GM23338 (cell line): ENCODE results near the gene FYN. TPM values are rescaled to one million over a fixed set of nuclear protein-coding genes. Genes with fewer than 3 reads are reported as not detected.

Source experiments
- ATAC-seq: fragments of 200-7000 bp; cut with Tn5 transposase; 3 replicates; pipeline ENCODE4 v1.9.1; 2020
- DNase-seq: peaks from one replicate; pipeline ENCODE4 v3.0.0-alpha.2; 2015; ENCODE audit warnings: low spot score
- H2AFZ ChIP-seq: fragments of 200-600 bp; sonication (generic); 2 replicates; pipeline ENCODE4 v1.8.0; 2016; ENCODE audit warnings: antibody characterized with exemption, mild to moderate bottlenecking, moderate library complexity
- H3F3A ChIP-seq: fragments of 200-600 bp; sonication (generic); replicated peaks from 2 replicates; pipeline ENCODE4 v1.8.0; 2017; ENCODE audit warnings: antibody characterized with exemption, mixed run types, low read depth
- H3K27ac ChIP-seq: fragments of 200-600 bp; sonication (generic); 2 replicates; pipeline ENCODE4 v1.6.1; 2016; ENCODE audit warnings: low read depth
- H3K27me3 ChIP-seq: fragments of 200-600 bp; sonication (generic); 2 replicates; pipeline ENCODE4 v1.8.0; 2016; ENCODE audit warnings: mild to moderate bottlenecking, mixed run types, moderate library complexity; ENCODE audit not compliant: insufficient read depth
- H3K36me3 ChIP-seq: fragments of 200-600 bp; sonication (generic); 2 replicates; pipeline ENCODE4 v1.8.0; 2016; ENCODE audit warnings: mild to moderate bottlenecking; ENCODE audit not compliant: insufficient read depth
- H3K4me1 ChIP-seq: fragments of 200-600 bp; sonication (generic); 2 replicates; pipeline ENCODE4 v1.8.0; 2016; ENCODE audit warnings: mild to moderate bottlenecking, moderate library complexity; ENCODE audit not compliant: insufficient read depth
- H3K4me2 ChIP-seq: fragments of 200-600 bp; sonication (generic); 2 replicates; pipeline ENCODE4 v1.7.1; 2017; ENCODE audit warnings: mixed run types
- H3K4me3 ChIP-seq: fragments of 200-600 bp; sonication (generic); 2 replicates; pipeline ENCODE4 v1.6.1; 2016; ENCODE audit warnings: mixed run types
- H3K79me2 ChIP-seq: fragments of 200-600 bp; sonication (generic); replicated peaks from 2 replicates; pipeline ENCODE4 v1.8.0; 2017; ENCODE audit warnings: mild to moderate bottlenecking; ENCODE audit not compliant: insufficient read depth
- H3K9me2 ChIP-seq: fragments of 200-600 bp; sonication (generic); 2 replicates; pipeline ENCODE4 v1.8.0; 2017; ENCODE audit not compliant: insufficient read depth
- H4K20me1 ChIP-seq: fragments of 200-600 bp; sonication (generic); replicated peaks from 2 replicates; pipeline ENCODE4 v1.8.0; 2017; ENCODE audit warnings: mild to moderate bottlenecking; ENCODE audit not compliant: insufficient read depth
- H3K27ac Mint-ChIP-seq: 2 replicates; pipeline ENCODE4 v1.8.0; 2020; ENCODE audit warnings: inconsistent platforms, mild to moderate bottlenecking, moderate library complexity, mixed read lengths
- H3K27me3 Mint-ChIP-seq: 3 replicates; pipeline ENCODE4 v1.8.0; 2022; ENCODE audit warnings: low read depth, mild to moderate bottlenecking, moderate library complexity, mixed read lengths, inconsistent platforms; ENCODE audit not compliant: insufficient read depth, poor library complexity
- H3K36me3 Mint-ChIP-seq: 3 replicates; pipeline ENCODE4 v1.8.0; 2021; ENCODE audit warnings: low read depth, mild to moderate bottlenecking, inconsistent platforms, moderate library complexity, mixed read lengths
- H3K4me1 Mint-ChIP-seq: 3 replicates; pipeline ENCODE4 v1.8.0; 2020; ENCODE audit warnings: mild to moderate bottlenecking, inconsistent platforms, mixed read lengths
- H3K4me3 Mint-ChIP-seq: 3 replicates; pipeline ENCODE4 v1.8.0; 2021; ENCODE audit warnings: moderate library complexity, mild to moderate bottlenecking, inconsistent platforms, mixed read lengths
- H3K9me3 Mint-ChIP-seq: 3 replicates; pipeline ENCODE4 v1.8.0; 2020; ENCODE audit warnings: moderate library complexity, mild to moderate bottlenecking, inconsistent platforms, mixed read lengths
- CREB1 ChIP-seq: fragments of 250-450 bp; sonication (Bioruptor Pico); IDR thresholded peaks from 2 replicates; pipeline ENCODE4 v1.5.0; 2020; ENCODE audit warnings: low read depth, mild to moderate bottlenecking, moderate library complexity
- POLR2AphosphoS5 ChIP-seq: IDR thresholded peaks from 2 replicates; pipeline ENCODE4 v1.6.1; 2016; ENCODE audit warnings: antibody characterized with exemption, low read depth
- polyA plus RNA-seq: library from polyadenylated mRNA; unstranded; fragments of >200 nt; fragmentation: Nextera tagmentation; extraction: Ambion mirVana; gene quantifications from 2 replicates; pipeline ENCODE4 v1.2.1, GENCODE V29; 2016
- total RNA-seq: library from RNA; depleted of rRNA; stranded (reverse); fragments of >200 nt; shearing (Covaris generic); gene quantifications from 2 replicates; pipeline ENCODE4 v1.2.3, GENCODE V29; 2014
- TF ChIP-seq, protein P1 (sequence below): fragments of 250-450 bp; sonication (Bioruptor Pico); IDR thresholded peaks from 2 replicates; pipeline ENCODE4 v1.5.0; 2020; ENCODE audit warnings: mild to moderate bottlenecking, moderate library complexity

The FYN gene
- total and polyA plus RNA-seq, 2 experiments from 2014 or later, result 46.8 to 143 TPM

DNA sequence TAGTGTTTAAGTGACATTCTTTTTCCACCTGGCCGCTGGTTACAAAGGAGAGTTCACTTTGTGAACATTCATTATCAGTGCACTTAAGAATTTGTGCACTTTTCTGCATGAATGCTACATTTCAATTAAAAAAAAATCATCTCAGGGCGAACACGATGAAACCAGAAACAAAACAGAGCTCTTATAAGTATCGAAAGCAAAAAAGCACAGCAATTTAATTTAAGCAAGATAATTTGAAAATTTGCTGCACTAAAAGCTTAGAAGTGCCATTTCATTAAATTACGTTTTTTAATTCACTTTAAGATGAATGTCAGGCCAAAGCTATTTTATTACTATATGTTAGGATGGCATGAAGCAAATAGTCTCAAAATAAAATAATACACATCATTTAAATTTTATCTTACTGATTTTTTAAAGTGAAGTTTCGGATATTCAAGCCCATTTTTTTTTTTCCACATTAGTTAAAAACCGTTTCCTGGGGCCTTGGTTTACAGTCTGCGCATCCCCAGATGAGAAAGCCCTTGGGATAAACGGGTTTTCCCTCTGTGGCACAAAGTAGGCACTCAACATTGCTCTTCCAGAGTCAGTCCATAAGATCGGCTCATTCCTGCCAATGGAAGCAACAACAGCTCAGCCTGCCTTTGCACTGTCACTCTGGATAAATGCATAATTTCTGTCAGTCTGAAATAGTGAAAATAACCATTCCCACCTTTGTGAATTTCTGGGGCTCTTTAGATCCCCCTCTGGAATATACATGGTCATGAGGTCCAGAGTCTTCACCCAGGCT is 80.1 kb downstream of the FYN start:
- Mint-ChIP-seq H3K4me1 (peaks cover 24% of the 10 kb centered on the region), H3K9me3 (no peaks in the 10 kb centered on the region), H3K27ac (peak overlapping the region; percentile 46; the same call in 1 of the 2 replicates), H3K27me3 (no peaks in the 10 kb centered on the region), H3K4me3 (no peak overlapping the region), H3K36me3 (no peaks in the 10 kb centered on the region)
- Histone ChIP-seq H3K27ac (no peak overlapping the region), H3F3A (no peaks in the 10 kb centered on the region), H3K4me1 (peaks cover 11% of the 10 kb centered on the region; the same call in 1 of the 2 replicates), H3K9me2 (no peaks in the 10 kb centered on the region), H2AFZ (no peak overlapping the region), H3K36me3 (no peaks in the 10 kb centered on the region), H4K20me1 (peaks cover 10% of the 10 kb centered on the region; the same call in 1 of the 2 replicates), H3K4me3 (no peak overlapping the region), H3K4me2 (no peak overlapping the region), H3K27me3 (no peaks in the 10 kb centered on the region), H3K79me2 (peaks cover 60% of the 10 kb centered on the region)
- DNase-seq, result no peak
- ATAC-seq, result no peak
- TF ChIP-seq, protein P1, sequence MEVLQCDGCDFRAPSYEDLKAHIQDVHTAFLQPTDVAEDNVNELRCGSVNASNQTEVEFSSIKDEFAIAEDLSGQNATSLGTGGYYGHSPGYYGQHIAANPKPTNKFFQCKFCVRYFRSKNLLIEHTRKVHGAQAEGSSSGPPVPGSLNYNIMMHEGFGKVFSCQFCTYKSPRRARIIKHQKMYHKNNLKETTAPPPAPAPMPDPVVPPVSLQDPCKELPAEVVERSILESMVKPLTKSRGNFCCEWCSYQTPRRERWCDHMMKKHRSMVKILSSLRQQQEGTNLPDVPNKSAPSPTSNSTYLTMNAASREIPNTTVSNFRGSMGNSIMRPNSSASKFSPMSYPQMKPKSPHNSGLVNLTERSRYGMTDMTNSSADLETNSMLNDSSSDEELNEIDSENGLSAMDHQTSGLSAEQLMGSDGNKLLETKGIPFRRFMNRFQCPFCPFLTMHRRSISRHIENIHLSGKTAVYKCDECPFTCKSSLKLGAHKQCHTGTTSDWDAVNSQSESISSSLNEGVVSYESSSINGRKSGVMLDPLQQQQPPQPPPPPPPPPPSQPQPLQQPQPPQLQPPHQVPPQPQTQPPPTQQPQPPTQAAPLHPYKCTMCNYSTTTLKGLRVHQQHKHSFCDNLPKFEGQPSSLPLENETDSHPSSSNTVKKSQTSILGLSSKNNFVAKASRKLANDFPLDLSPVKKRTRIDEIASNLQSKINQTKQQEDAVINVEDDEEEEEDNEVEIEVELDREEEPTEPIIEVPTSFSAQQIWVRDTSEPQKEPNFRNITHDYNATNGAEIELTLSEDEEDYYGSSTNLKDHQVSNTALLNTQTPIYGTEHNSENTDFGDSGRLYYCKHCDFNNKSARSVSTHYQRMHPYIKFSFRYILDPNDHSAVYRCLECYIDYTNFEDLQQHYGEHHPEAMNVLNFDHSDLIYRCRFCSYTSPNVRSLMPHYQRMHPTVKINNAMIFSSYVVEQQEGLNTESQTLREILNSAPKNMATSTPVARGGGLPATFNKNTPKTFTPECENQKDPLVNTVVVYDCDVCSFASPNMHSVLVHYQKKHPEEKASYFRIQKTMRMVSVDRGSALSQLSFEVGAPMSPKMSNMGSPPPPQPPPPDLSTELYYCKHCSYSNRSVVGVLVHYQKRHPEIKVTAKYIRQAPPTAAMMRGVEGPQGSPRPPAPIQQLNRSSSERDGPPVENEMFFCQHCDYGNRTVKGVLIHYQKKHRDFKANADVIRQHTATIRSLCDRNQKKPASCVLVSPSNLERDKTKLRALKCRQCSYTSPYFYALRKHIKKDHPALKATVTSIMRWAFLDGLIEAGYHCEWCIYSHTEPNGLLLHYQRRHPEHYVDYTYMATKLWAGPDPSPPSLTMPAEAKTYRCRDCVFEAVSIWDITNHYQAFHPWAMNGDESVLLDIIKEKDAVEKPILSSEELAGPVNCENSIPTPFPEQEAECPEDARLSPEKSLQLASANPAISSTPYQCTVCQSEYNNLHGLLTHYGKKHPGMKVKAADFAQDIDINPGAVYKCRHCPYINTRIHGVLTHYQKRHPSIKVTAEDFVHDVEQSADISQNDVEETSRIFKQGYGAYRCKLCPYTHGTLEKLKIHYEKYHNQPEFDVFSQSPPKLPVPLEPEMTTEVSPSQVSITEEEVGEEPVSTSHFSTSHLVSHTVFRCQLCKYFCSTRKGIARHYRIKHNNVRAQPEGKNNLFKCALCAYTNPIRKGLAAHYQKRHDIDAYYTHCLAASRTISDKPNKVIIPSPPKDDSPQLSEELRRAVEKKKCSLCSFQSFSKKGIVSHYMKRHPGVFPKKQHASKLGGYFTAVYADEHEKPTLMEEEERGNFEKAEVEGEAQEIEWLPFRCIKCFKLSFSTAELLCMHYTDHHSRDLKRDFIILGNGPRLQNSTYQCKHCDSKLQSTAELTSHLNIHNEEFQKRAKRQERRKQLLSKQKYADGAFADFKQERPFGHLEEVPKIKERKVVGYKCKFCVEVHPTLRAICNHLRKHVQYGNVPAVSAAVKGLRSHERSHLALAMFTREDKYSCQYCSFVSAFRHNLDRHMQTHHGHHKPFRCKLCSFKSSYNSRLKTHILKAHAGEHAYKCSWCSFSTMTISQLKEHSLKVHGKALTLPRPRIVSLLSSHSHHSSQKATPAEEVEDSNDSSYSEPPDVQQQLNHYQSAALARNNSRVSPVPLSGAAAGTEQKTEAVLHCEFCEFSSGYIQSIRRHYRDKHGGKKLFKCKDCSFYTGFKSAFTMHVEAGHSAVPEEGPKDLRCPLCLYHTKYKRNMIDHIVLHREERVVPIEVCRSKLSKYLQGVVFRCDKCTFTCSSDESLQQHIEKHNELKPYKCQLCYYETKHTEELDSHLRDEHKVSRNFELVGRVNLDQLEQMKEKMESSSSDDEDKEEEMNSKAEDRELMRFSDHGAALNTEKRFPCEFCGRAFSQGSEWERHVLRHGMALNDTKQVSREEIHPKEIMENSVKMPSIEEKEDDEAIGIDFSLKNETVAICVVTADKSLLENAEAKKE (CRISPR knock-in tag), result no peak

DNA sequence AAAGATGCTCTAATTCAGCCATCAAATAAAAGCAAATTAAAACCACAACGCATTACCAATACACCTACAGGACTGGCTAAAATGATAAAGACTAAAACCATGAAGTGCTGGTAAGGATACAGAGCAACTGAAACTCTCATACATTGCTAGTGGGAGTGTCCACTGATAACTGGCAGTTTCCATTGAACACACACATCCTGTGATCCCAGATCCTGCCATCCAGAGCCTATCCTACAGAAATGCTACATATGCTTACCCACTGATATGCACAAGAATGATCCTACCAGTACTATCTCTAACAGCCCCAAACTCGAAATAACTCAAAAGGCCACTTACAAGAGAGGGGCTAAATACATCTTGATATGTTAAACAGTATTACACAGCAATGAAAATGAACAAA is 81.0 kb downstream of the FYN start:
- Mint-ChIP-seq H3K4me1 (peaks cover 24% of the 10 kb centered on the region), H3K4me3 (no peak overlapping the region), H3K9me3 (no peaks in the 10 kb centered on the region; the same call in 1 of the 3 replicates), H3K27me3 (peaks cover 1% of the 10 kb centered on the region), H3K27ac (no peak overlapping the region), H3K36me3 (no peaks in the 10 kb centered on the region; the same call in 2 of the 3 replicates)
- Histone ChIP-seq H3K27ac (no peak overlapping the region), H3K4me2 (no peak overlapping the region), H3K36me3 (no peaks in the 10 kb centered on the region), H3K4me3 (no peak overlapping the region), H3K79me2 (peaks cover 54% of the 10 kb centered on the region), H3F3A (no peaks in the 10 kb centered on the region), H2AFZ (no peak overlapping the region), H4K20me1 (peaks cover 10% of the 10 kb centered on the region; the same call in 1 of the 2 replicates), H3K9me2 (no peaks in the 10 kb centered on the region), H3K27me3 (no peaks in the 10 kb centered on the region), H3K4me1 (peaks cover 11% of the 10 kb centered on the region; the same call in 1 of the 2 replicates)
- ATAC-seq (no peak), DNase-seq (no peak)
- no peak for TF ChIP-seq CREB1 (CRISPR knock-in tag)
- no peak for TF ChIP-seq POLR2AphosphoS5
